DND-41 (cell line): ENCODE data around the gene CCL7.

Experiments
- ATAC-seq: fragments of 200-7000 bp; cut with Tn5 transposase; 3 replicates; pipeline ENCODE4 v1.9.1; 2021; ENCODE audit warnings: low read depth; ENCODE audit not compliant: insufficient read depth
- DNase-seq: peaks from one replicate; pipeline ENCODE4 v3.0.0-alpha.2; 2020
- H2AFZ ChIP-seq: 2 replicates; pipeline ENCODE4 v1.6.0; 2012; ENCODE audit warnings: low read depth, low read length
- H3K27ac ChIP-seq: 2 replicates; pipeline ENCODE4 v1.5.1; 2012; ENCODE audit warnings: low read length, inconsistent platforms
- H3K27me3 ChIP-seq: fragments of 200-600 bp; sonication (generic); 2 replicates; pipeline ENCODE4 v1.6.0; 2012; ENCODE audit warnings: low read length, mild to moderate bottlenecking, inconsistent platforms; ENCODE audit not compliant: insufficient read depth, poor library complexity
- H3K36me3 ChIP-seq: 2 replicates; pipeline ENCODE4 v1.5.1; 2012; ENCODE audit warnings: low read length, inconsistent platforms; ENCODE audit not compliant: insufficient read depth
- H3K4me1 ChIP-seq: 2 replicates; pipeline ENCODE4 v1.5.1; 2012; ENCODE audit warnings: mild to moderate bottlenecking, low read length; ENCODE audit not compliant: insufficient read depth
- H3K4me2 ChIP-seq: 2 replicates; pipeline ENCODE4 v1.6.0; 2012; ENCODE audit warnings: mild to moderate bottlenecking, moderate library complexity, low read length, inconsistent platforms; ENCODE audit not compliant: insufficient read depth
- H3K4me3 ChIP-seq, 2 experiments: fragments of 200-600 bp in 1 of 2; shearing (Covaris generic) in 1 of 2; 2 replicates each; pipeline ENCODE4 v1.5.1; 2012 to 2016; ENCODE audit warnings: inconsistent platforms in 2 of 2, low read length in 2 of 2, mild to moderate bottlenecking in 2 of 2, low read depth in 1 of 2, moderate library complexity in 1 of 2
- H3K79me2 ChIP-seq: 2 replicates; pipeline ENCODE4 v1.6.0; 2012; ENCODE audit warnings: low read length, inconsistent platforms; ENCODE audit not compliant: insufficient read depth
- H3K9ac ChIP-seq: 2 replicates; pipeline ENCODE4 v1.6.0; 2012; ENCODE audit warnings: low read depth, mild to moderate bottlenecking, inconsistent platforms, low read length, moderate library complexity
- H3K9me3 ChIP-seq: 2 replicates; pipeline ENCODE4 v1.5.1; 2012; ENCODE audit warnings: low read length, moderate library complexity, mild to moderate bottlenecking, inconsistent platforms; ENCODE audit not compliant: insufficient read depth, severe bottlenecking
- H4K20me1 ChIP-seq: 2 replicates; pipeline ENCODE4 v1.6.0; 2012; ENCODE audit warnings: low read length; ENCODE audit not compliant: insufficient read depth
- EZH2 ChIP-seq: IDR thresholded peaks from 3 replicates; pipeline ENCODE4 v1.6.1; 2012; ENCODE audit warnings: borderline replicate concordance, low read depth, mild to moderate bottlenecking, moderate library complexity, low read length, inconsistent platforms; ENCODE audit not compliant: severe bottlenecking
- TF ChIP-seq, protein P1 (sequence below): IDR thresholded peaks from 2 replicates; pipeline ENCODE4 v1.5.1; 2012; ENCODE audit warnings: borderline replicate concordance, low read length, moderate library complexity, mild to moderate bottlenecking; ENCODE audit not compliant: poor library complexity, severe bottlenecking; ENCODE audit errors: extremely low read depth

CCL7 gene

DNA sequence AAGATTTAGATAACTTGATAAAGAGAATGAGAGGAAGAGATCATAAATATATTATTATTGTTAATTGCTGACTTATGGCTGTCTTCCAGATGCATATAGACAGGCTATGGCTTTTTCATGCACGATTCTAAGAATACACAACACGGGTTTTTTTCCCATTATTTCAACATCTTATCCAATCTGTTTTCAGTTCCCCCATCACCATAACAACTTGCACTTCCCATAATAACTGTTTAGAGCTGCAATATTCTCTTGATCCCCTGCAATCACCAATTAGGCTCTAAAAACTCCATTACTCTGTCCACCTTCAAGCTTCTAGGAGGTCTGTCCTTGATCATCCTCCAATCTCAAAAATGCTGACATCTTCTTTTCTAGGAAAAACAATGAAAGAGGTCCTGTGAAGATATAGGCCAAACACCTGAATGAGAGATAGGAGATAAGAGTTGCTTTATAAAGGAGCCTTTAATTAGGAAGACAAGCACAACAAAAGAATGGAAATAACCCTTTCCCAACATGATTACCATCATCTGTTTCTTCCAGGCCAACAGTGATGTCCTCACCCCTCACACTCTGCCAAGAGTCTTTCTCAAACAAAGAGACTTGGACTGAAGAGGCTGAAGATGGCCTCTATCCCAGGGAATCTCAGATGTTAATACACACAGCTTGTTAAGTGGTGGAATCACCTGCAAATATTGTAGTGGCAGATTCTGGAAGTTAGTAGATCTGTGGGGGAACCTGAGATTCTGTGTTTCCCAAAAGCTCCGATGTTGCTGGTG is 47.1 kb upstream of the CCL7 start:
- no peak overlapping the region for H3K9ac ChIP-seq
- ATAC-seq (no peak), DNase-seq (no peak)
- H2AFZ ChIP-seq, result no peak overlapping the region
- H3K4me3 ChIP-seq, result no peak overlapping the region
- no peaks in the 10 kb centered on the region for H3K9me3 ChIP-seq
- peaks cover 6% of the 10 kb centered on the region for H3K27me3 ChIP-seq
- no peaks in the 10 kb centered on the region for H4K20me1 ChIP-seq
- no peaks in the 10 kb centered on the region for H3K4me1 ChIP-seq
- H3K27ac ChIP-seq, result no peak overlapping the region
- no peaks in the 10 kb centered on the region for H3K36me3 ChIP-seq
- H3K4me2 ChIP-seq, result no peak overlapping the region
- TF ChIP-seq EZH2, result no peak
- TF ChIP-seq, protein P1, sequence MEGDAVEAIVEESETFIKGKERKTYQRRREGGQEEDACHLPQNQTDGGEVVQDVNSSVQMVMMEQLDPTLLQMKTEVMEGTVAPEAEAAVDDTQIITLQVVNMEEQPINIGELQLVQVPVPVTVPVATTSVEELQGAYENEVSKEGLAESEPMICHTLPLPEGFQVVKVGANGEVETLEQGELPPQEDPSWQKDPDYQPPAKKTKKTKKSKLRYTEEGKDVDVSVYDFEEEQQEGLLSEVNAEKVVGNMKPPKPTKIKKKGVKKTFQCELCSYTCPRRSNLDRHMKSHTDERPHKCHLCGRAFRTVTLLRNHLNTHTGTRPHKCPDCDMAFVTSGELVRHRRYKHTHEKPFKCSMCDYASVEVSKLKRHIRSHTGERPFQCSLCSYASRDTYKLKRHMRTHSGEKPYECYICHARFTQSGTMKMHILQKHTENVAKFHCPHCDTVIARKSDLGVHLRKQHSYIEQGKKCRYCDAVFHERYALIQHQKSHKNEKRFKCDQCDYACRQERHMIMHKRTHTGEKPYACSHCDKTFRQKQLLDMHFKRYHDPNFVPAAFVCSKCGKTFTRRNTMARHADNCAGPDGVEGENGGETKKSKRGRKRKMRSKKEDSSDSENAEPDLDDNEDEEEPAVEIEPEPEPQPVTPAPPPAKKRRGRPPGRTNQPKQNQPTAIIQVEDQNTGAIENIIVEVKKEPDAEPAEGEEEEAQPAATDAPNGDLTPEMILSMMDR, result no peak
- H3K79me2 ChIP-seq, result no peaks in the 10 kb centered on the region

DNA sequence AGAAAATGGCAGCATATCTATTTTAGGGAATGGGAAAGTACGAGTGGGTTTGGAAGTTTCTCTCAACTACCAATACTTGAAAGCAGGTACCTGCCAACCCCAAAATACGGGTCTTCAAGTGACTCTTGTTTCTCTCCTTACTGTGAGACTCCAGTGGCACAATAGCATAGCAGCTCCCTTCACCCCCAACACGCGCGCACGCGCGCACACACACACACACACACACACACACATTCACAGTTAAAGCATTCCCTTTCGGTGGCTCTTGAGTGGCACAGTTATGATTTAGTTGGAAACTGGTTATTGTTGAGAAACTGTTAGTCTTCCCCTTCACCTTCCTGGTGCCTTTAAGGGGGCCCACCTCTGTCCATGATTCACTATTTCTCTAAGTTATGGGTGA is 45.0 kb upstream of the CCL7 start:
- no peak for ATAC-seq
- no peaks in the 10 kb centered on the region for H3K79me2 ChIP-seq
- peaks cover 3% of the 10 kb centered on the region for H3K9me3 ChIP-seq
- H3K4me1 ChIP-seq, result no peaks in the 10 kb centered on the region
- H3K9ac ChIP-seq, result no peak overlapping the region
- no peak for DNase-seq
- no peak for TF ChIP-seq EZH2
- TF ChIP-seq, protein P1, result no peak
- H3K27ac ChIP-seq, result no peak overlapping the region
- H3K4me3 ChIP-seq, result no peak overlapping the region
- no peaks in the 10 kb centered on the region for H3K36me3 ChIP-seq
- H4K20me1 ChIP-seq, result no peaks in the 10 kb centered on the region
- H3K27me3 ChIP-seq, result peaks cover 6% of the 10 kb centered on the region
- H3K4me2 ChIP-seq, result no peak overlapping the region
- H2AFZ ChIP-seq, result no peak overlapping the region

DNA sequence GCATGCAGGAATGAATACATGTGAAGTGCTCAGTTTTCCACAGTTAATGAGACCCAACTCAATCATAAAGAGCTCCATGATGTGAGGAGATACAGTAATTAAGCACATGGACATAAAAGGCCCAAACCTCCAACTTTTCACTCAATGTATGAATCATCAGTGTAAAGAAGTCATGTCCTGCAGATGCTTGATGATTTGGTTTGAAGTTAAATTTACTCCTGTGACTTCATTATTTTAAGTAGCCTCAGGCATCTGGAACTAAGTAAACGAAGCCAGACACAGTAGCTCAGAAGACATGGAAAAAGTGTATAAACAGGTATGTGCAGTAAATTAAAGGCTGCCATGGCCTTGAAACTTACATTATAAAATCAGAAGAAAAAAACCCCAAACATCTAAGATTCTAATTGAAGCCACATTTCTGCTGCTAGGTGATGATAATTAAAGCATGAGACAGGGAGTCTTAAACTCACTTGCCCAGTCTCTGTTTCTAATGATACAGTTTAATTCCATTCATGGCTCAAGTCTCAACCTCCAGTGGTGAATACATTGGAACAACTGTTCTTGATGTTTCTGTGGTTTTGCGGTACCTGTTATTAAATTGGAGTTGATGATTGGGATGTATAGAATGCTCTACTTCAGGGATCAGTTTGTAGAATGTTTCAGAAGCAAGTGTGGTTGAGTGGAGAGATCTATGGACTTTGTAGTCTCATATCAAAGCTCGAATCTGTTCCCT is 43.8 kb upstream of the CCL7 start:
- no peak overlapping the region for H3K4me2 ChIP-seq
- no peaks in the 10 kb centered on the region for H4K20me1 ChIP-seq
- TF ChIP-seq, protein P1, result no peak
- TF ChIP-seq EZH2, result no peak
- peaks cover 6% of the 10 kb centered on the region for H3K9me3 ChIP-seq
- H2AFZ ChIP-seq, result no peak overlapping the region
- H3K36me3 ChIP-seq, result no peaks in the 10 kb centered on the region
- no peak overlapping the region for H3K4me3 ChIP-seq
- no peak overlapping the region for H3K27ac ChIP-seq
- H3K27me3 ChIP-seq, result peaks cover 2% of the 10 kb centered on the region
- H3K4me1 ChIP-seq, result no peaks in the 10 kb centered on the region
- DNase-seq (no peak), ATAC-seq (no peak)
- no peak overlapping the region for H3K9ac ChIP-seq
- H3K79me2 ChIP-seq, result no peaks in the 10 kb centered on the region
